PFSK-1 (cell line): ENCODE data around the gene CCDC117.

ENCODE experiments used
- POLR2AphosphoS5 ChIP-seq: IDR thresholded peaks from 2 replicates; pipeline ENCODE4 v1.6.1; 2012; ENCODE audit warnings: low read depth, mild to moderate bottlenecking, control low read depth, low read length, moderate library complexity
- SIN3A ChIP-seq: IDR thresholded peaks from 2 replicates; pipeline ENCODE4 v1.6.1; 2012; ENCODE audit warnings: mild to moderate bottlenecking, low read length, moderate library complexity, borderline replicate concordance; ENCODE audit not compliant: insufficient read depth
- TAF1 ChIP-seq: IDR thresholded peaks from 2 replicates; pipeline ENCODE4 v1.6.1; 2012; ENCODE audit warnings: low read length, control low read depth, borderline replicate concordance; ENCODE audit not compliant: insufficient read depth
- TF ChIP-seq, protein P1 (sequence below), 2 experiments: IDR thresholded peaks; 2 replicates each; pipeline versions ENCODE4 v1.6.1 to v1.8.0; 2011 to 2012; ENCODE audit warnings: low read depth in 2 of 2, low read length in 2 of 2, control low read depth in 1 of 2, inconsistent platforms in 1 of 2, mild to moderate bottlenecking in 1 of 2, moderate library complexity in 1 of 2; ENCODE audit not compliant: insufficient read depth in 1 of 2

DNA sequence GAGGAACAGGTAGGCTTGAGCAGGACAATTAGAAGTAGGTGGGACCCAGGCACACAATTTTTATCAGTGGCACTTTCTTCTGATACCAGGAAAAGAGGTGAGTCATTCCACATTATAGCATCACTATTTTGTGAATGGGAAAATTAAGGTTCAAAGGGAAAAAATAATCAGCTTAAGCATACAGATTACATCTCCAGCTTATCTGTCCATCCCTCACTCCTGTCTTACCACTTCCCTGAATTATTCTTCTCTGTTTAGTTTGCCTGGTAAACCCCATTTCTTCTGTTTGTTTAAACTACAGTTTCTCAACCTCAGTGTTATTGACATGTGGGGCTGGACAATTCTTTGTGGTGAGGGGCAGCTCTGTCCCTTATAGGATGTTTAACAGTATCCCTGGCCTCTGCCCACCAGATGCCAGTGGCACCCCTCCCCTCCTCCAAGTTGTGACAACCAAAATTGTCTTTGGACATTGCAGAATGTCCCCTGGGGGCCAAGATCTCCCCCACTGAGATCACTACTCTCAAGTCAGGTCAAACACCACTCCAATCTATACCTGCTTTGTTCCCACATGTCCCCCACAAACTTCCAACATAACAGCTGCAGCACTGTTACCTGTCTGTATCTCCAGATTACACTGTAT, 36.3 kb downstream of the CCDC117 start:
- TF ChIP-seq POLR2AphosphoS5: no peak
- TF ChIP-seq TAF1: no peak
- TF ChIP-seq SIN3A: no peak
- TF ChIP-seq, protein P1, sequence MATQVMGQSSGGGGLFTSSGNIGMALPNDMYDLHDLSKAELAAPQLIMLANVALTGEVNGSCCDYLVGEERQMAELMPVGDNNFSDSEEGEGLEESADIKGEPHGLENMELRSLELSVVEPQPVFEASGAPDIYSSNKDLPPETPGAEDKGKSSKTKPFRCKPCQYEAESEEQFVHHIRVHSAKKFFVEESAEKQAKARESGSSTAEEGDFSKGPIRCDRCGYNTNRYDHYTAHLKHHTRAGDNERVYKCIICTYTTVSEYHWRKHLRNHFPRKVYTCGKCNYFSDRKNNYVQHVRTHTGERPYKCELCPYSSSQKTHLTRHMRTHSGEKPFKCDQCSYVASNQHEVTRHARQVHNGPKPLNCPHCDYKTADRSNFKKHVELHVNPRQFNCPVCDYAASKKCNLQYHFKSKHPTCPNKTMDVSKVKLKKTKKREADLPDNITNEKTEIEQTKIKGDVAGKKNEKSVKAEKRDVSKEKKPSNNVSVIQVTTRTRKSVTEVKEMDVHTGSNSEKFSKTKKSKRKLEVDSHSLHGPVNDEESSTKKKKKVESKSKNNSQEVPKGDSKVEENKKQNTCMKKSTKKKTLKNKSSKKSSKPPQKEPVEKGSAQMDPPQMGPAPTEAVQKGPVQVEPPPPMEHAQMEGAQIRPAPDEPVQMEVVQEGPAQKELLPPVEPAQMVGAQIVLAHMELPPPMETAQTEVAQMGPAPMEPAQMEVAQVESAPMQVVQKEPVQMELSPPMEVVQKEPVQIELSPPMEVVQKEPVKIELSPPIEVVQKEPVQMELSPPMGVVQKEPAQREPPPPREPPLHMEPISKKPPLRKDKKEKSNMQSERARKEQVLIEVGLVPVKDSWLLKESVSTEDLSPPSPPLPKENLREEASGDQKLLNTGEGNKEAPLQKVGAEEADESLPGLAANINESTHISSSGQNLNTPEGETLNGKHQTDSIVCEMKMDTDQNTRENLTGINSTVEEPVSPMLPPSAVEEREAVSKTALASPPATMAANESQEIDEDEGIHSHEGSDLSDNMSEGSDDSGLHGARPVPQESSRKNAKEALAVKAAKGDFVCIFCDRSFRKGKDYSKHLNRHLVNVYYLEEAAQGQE (IDR thresholded peaks at IDR 0.05; ENCODE audit: insufficient read depth in 1 of 2, low read depth in 2 of 2, low read length in 2 of 2): no peak
